ENCODE measurements around the gene SLC39A11. TPM values are rescaled to one million over a fixed set of nuclear protein-coding genes. Genes with fewer than 3 reads are reported as not detected.

The SLC39A11 gene
- total RNA-seq, 1 experiment from 2014 or later: 15.8 TPM

DNA sequence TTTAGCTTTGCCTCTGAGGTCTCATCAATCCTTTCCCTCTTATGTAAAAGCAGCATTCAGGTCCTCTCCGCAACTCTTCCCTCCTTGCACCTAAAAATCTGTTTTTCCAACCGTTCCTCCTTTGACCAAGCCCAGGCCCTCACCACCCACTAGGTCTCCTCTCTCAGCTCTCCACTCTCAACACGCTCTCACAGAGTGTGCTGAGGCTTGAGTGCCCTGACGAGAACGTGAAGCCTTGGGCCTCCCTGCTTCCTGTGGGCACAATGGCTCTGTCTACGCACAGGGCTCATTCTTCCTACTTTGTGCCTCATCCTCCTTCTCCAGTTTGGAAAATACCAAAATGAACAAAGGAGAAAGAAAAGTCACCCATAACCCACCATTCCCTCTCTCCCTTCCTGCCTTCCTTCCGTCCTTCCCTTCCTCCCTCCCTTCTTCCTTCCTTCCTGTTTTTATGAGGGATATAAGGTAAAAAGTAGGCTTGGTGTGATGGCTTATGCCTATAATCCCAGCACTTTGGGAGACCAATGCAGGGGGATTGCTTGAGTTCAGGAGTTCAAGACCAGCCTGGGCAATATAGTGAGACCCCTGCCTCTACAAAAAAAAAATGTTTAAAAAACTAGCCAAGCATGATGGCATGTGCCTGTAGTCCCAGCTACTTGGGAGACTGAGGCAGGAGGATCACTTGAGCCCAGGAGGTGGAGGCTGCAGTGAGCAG is 31.3 kb upstream of the SLC39A11 start:
- no peaks in the 10 kb centered on the region for H3K4me1 ChIP-seq (replicated peaks)
- no peaks in the 10 kb centered on the region for H3K9me3 ChIP-seq (replicated peaks)
- H3K27ac ChIP-seq: no peak overlapping the region
- DNase-seq (ENCODE audit: low read depth in 1 of 2, low spot score in 2 of 2): no peak
- no peaks in the 10 kb centered on the region for H3K36me3 ChIP-seq
- no peaks in the 10 kb centered on the region for H3K27me3 ChIP-seq (replicated peaks)
- no peak overlapping the region for H3K4me3 ChIP-seq

DNA sequence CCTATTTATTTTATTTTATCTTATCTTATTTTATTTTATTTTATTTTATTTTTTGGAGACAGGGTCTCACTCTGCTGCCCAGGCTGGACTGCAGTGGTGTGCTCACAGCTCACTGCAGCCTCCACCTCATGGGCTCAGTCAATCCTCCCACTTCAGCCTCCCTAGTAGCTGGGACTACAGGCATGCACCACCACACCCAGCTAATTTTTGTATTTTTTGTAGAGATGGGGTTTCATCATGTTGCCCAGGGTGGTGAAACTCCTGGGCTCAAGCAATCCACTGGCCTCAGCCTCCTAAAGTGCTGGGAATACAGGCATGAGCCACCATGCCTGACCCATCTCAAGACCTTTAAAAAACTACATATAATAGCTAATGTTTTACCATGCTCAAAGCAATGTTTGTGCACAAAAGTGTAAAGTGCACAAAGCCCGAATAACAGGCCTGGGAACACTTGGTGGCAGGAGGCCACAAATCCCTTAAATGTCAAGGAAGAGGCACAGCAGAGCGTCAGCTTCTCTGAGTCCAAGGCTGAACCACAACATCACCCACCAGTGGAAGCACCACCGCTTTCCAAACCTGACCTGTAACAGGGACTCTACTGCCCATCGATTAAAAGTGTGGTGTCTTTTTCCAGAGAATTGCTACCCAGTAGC is 30.6 kb upstream of the SLC39A11 start:
- no peak overlapping the region for H3K4me3 ChIP-seq
- H3K27ac ChIP-seq: no peak overlapping the region
- no peak for DNase-seq (ENCODE audit: low read depth in 1 of 2, low spot score in 2 of 2)
- H3K4me1 ChIP-seq (replicated peaks): no peaks in the 10 kb centered on the region
- no peaks in the 10 kb centered on the region for H3K36me3 ChIP-seq
- H3K27me3 ChIP-seq (replicated peaks): no peaks in the 10 kb centered on the region
- no peaks in the 10 kb centered on the region for H3K9me3 ChIP-seq (replicated peaks)

DNA sequence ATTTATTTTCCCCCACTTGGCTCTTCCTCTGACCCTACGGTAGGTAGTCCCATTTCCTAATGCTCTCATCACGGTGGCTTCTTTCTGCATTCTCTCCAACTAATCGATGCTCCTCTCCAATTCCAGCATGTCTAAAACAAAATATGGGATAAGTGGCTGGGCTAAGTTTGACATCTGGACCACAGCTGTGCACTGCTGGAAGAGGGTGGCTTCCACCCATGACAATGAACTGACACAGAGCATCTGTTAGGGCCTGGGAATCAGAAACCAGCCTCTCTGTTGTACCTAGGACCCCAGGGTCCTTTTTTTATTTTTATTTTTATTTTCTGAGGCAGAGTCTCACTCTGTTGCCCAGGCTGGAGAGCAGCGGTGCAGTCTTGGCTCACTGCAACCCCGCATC is 29.0 kb upstream of the SLC39A11 start:
- H3K4me1 ChIP-seq (replicated peaks): no peaks in the 10 kb centered on the region
- H3K4me3 ChIP-seq: no peak overlapping the region
- H3K27me3 ChIP-seq (replicated peaks): no peaks in the 10 kb centered on the region
- no peak overlapping the region for H3K27ac ChIP-seq
- H3K36me3 ChIP-seq: no peaks in the 10 kb centered on the region
- no peak for DNase-seq (ENCODE audit: low read depth in 1 of 2, low spot score in 2 of 2)
- H3K9me3 ChIP-seq (replicated peaks): no peaks in the 10 kb centered on the region

DNA sequence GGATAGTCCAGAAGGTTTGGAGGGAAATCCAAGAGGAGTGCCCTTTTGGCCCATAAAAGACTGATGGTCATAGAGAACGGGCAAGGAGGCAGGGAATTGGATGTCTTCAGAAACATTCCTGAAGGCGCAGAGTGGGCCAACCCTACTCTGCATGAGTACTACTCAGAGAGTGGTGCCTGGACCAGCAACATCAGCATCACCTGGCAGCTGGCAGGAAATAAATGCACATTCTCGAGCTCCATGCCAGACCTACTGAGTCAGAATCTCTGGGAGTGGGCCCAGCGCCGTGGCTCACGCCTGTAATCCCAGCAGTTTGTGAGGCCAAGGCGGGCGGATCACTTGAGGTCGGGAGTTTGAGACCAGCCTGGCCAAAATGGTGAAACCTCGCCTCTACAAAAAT is 27.1 kb upstream of the SLC39A11 start:
- Histone ChIP-seq H3K27ac (no peak overlapping the region), H3K36me3 (no peaks in the 10 kb centered on the region), H3K4me3 (no peak overlapping the region), H3K4me1 (replicated peaks) (no peaks in the 10 kb centered on the region), H3K27me3 (replicated peaks) (no peaks in the 10 kb centered on the region), H3K9me3 (replicated peaks) (no peaks in the 10 kb centered on the region)
- no peak for DNase-seq (ENCODE audit: low read depth in 1 of 2, low spot score in 2 of 2)

DNA sequence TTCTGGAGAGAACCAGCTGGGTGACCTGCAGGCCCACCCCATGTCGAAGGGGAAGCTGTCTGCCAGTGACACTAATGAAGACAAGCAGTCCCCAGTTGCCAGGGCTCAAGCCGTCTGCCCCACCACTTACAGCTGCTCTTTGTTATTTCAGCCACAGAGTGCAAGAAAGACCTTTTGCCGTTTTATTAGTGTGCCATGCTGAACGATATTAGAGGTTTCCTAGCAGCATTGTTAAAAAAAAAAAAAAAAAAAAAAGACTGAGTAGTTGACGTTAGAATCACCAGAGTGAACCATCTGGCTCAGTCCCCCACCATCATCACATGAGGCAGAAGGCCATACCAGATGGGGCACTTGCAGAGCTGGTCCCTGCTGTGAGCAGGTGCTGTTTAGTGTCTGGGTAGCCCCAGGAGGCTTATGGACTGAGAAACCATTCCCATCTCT is 26.5 kb upstream of the SLC39A11 start:
- no peaks in the 10 kb centered on the region for H3K4me1 ChIP-seq (replicated peaks)
- H3K27ac ChIP-seq: no peak overlapping the region
- H3K36me3 ChIP-seq: no peaks in the 10 kb centered on the region
- no peaks in the 10 kb centered on the region for H3K27me3 ChIP-seq (replicated peaks)
- no peak for DNase-seq (ENCODE audit: low read depth in 1 of 2, low spot score in 2 of 2)
- H3K4me3 ChIP-seq: no peak overlapping the region
- no peaks in the 10 kb centered on the region for H3K9me3 ChIP-seq (replicated peaks)

DNA sequence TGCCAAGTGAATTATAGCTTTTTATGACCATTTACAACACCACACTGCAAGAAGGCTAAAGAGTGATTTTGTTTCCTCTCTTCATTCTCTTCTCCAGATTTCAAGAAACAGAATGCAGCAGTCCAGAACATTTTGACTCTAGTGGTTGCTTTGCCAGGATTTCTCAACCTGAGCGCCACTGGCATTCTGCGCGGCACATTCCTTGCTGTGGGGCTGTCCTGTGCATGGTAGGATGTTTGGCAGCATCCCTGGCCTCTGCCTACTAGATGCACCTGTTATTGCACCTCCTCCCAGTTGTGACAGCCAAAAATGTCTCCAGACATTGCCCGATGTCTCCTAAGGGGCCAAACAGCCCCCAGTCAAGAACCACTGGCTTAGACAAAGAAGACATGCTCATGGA is 25.7 kb upstream of the SLC39A11 start:
- H3K36me3 ChIP-seq: no peaks in the 10 kb centered on the region
- H3K27ac ChIP-seq: no peak overlapping the region
- DNase-seq (ENCODE audit: low read depth in 1 of 2, low spot score in 2 of 2): no peak
- no peaks in the 10 kb centered on the region for H3K4me1 ChIP-seq (replicated peaks)
- no peak overlapping the region for H3K4me3 ChIP-seq
- no peaks in the 10 kb centered on the region for H3K27me3 ChIP-seq (replicated peaks)
- no peaks in the 10 kb centered on the region for H3K9me3 ChIP-seq (replicated peaks)

DNA sequence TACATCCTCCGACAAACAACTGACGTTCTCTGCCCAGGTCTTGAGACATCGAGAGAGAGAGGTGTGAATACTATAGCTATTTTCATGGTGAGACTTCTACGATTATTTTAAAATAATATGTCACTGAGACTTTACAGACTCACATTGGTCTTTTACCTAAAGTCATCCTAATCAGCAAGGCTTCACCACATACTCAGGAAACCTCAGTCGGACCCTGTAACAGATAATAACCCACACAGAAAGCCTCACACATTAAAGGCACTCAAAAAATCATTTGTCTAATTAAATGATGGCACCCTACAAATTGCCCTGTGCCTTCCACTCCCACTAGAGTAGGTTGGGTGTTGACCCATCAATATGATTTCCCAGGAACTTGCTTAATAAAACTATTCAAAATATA is 19.8 kb upstream of the SLC39A11 start:
- DNase-seq (ENCODE audit: low read depth in 1 of 2, low spot score in 2 of 2): no peak
- Histone ChIP-seq H3K4me3 (no peak overlapping the region), H3K27me3 (replicated peaks) (no peaks in the 10 kb centered on the region), H3K4me1 (replicated peaks) (no peaks in the 10 kb centered on the region), H3K36me3 (no peaks in the 10 kb centered on the region), H3K27ac (no peak overlapping the region), H3K9me3 (replicated peaks) (no peaks in the 10 kb centered on the region)

DNA sequence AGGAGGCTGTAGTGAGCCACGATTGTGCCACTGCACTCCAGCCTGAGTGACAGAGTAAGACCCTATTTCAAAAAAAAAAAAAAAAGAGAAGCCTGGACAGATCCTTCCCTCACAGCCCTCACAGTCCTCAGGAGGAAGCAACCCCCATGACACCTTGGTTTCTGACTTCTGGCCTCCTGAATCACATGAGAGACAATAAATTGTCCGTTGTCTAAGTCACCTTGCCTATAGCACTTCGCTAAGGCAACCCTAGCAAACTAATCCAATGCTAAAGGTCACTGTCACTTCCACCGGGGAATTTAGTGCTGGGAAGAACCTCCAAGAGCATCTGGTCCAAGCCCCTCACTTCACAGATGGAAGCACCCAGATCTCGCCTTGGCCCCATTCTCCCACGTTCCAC is 18.9 kb upstream of the SLC39A11 start:
- Histone ChIP-seq H3K27ac (no peak overlapping the region), H3K36me3 (no peaks in the 10 kb centered on the region), H3K27me3 (replicated peaks) (no peaks in the 10 kb centered on the region), H3K4me1 (replicated peaks) (no peaks in the 10 kb centered on the region), H3K9me3 (replicated peaks) (no peaks in the 10 kb centered on the region), H3K4me3 (no peak overlapping the region)
- no peak for DNase-seq (ENCODE audit: low read depth in 1 of 2, low spot score in 2 of 2)

DNA sequence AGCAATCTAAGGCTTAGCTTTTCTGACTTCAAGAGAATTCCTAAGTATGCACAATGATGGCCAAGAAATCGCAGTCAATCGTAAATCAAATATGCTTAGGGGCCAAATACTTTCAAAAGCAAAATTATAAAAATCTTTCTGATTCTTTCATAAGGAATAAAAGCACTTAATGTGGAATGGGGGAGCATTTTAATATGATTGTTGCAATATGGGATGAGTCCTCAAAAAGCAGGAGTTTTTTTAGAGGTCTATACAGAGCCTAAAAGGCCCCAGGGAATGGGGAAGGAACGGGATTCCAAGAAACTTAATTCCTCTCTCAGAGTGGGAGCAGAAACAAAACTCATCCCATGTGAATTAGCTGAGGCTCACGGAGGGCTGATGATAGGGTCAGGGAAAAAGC is 14.7 kb upstream of the SLC39A11 start:
- H3K9me3 ChIP-seq (replicated peaks): no peaks in the 10 kb centered on the region; the same call in 1 of the 2 replicates
- no peaks in the 10 kb centered on the region for H3K36me3 ChIP-seq
- DNase-seq (ENCODE audit: low read depth in 1 of 2, low spot score in 2 of 2): no peak
- no peak overlapping the region for H3K4me3 ChIP-seq
- H3K4me1 ChIP-seq (replicated peaks): no peaks in the 10 kb centered on the region
- no peak overlapping the region for H3K27ac ChIP-seq
- H3K27me3 ChIP-seq (replicated peaks): no peaks in the 10 kb centered on the region

DNA sequence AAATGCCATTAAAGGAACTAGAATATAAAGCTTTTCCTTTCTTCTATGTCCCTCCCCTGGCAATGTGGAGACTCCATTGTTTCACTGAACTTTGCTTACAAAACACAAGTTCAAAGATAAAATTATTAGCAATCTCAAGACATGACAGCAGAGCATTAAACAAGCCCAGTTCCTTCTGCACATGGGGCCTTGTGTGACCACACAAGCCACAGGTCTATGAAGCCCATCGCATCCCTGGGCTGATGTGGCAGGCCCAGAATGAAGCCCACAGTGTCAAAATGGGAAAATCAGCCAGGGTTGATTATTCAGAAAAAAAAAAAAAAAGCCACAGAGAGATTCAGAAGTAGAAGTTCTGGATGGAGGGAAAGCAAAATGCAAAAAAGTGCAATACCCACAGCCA is 12.9 kb upstream of the SLC39A11 start:
- Histone ChIP-seq H3K27ac (no peak overlapping the region), H3K27me3 (replicated peaks) (no peaks in the 10 kb centered on the region), H3K36me3 (no peaks in the 10 kb centered on the region), H3K4me3 (no peak overlapping the region), H3K4me1 (replicated peaks) (no peaks in the 10 kb centered on the region), H3K9me3 (replicated peaks) (no peaks in the 10 kb centered on the region; the same call in 1 of the 2 replicates)
- DNase-seq (ENCODE audit: low read depth in 1 of 2, low spot score in 2 of 2): no peak

DNA sequence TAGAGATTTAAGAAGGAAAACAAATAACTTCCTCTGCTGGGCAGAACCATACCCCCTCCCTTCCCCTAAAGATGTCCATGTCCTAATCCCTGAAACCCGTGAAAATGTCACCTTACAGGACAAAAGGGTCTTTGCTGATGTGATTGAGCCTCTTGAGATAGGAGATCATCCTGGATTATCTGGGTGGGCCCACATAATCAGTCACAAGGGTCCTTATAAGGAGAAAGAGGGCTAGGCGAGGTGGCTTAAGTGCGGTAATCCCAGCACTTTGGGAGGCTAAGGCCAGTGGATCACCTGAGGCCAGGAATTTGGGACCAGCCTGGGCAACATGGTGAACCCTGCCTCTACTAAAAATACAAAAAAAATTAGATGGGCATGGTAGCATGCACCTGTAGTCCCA is 12.0 kb upstream of the SLC39A11 start:
- Histone ChIP-seq H3K27me3 (replicated peaks) (no peaks in the 10 kb centered on the region; the same call in 1 of the 2 replicates), H3K9me3 (replicated peaks) (no peaks in the 10 kb centered on the region; the same call in 1 of the 2 replicates), H3K27ac (no peak overlapping the region), H3K4me3 (no peak overlapping the region), H3K4me1 (replicated peaks) (no peaks in the 10 kb centered on the region), H3K36me3 (no peaks in the 10 kb centered on the region)
- DNase-seq (ENCODE audit: low read depth in 1 of 2, low spot score in 2 of 2): no peak

DNA sequence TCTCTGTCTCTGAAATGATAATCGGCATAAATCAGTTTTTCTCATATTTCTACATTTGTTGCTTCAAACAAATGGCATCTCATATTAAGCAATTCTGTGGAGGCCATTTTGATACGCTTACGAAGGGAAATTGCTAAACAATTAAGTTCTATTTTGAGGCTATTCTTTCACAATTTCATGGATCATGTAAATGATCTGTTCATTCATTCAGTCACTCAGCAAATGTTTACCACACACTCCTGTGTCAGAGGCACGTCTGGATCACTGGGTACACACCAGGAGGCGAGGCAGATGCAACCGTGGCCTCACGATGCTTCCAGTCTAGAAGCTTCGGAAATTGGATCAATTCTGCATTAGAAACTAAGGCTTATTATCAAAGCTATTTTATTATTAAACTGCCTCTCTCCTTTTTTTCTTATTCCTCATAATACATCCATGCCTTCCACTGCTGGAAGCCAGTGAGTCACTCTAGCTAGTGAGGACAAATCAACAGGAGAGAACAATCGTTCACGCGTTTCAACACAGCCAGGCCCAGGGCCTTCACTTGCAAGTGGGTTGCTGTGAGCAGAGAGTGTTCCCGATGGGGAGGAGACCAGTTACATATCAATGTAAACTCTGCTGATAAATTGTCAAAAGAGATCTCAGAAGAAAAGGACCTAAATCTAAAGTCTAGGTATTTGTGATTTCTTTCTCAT is 11.3 kb upstream of the SLC39A11 start:
- H3K36me3 ChIP-seq: no peaks in the 10 kb centered on the region
- H3K9me3 ChIP-seq (replicated peaks): no peaks in the 10 kb centered on the region; the same call in 1 of the 2 replicates
- H3K27me3 ChIP-seq (replicated peaks): no peaks in the 10 kb centered on the region; the same call in 1 of the 2 replicates
- no peak overlapping the region for H3K27ac ChIP-seq
- no peaks in the 10 kb centered on the region for H3K4me1 ChIP-seq (replicated peaks)
- DNase-seq (ENCODE audit: low read depth in 1 of 2, low spot score in 2 of 2): no peak
- H3K4me3 ChIP-seq: no peak overlapping the region

DNA sequence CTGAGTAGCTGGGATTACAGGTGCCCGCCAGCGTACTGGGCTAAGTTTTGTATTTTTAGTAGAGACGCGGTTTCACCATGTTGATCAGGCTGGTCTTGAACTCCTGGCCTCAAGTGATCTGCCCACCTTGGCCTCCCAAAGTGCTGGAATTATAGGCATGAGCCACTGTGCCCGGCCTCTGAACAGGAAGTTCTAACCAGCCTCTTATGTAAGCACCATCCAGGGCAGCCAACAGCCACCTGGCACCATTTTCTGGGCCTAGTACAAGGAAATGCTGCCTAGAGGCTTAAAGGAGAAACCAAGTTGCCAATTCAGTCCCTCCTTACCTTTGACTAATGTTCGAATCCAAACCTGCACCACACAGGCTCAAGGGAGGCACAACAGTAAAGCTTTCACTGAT is 8.5 kb upstream of the SLC39A11 start:
- Histone ChIP-seq H3K27ac (no peak overlapping the region), H3K9me3 (replicated peaks) (no peaks in the 10 kb centered on the region; the same call in 1 of the 2 replicates), H3K4me3 (no peak overlapping the region), H3K27me3 (replicated peaks) (no peaks in the 10 kb centered on the region; the same call in 1 of the 2 replicates), H3K4me1 (replicated peaks) (no peaks in the 10 kb centered on the region), H3K36me3 (no peaks in the 10 kb centered on the region)
- DNase-seq (ENCODE audit: low read depth in 1 of 2, low spot score in 2 of 2): no peak

DNA sequence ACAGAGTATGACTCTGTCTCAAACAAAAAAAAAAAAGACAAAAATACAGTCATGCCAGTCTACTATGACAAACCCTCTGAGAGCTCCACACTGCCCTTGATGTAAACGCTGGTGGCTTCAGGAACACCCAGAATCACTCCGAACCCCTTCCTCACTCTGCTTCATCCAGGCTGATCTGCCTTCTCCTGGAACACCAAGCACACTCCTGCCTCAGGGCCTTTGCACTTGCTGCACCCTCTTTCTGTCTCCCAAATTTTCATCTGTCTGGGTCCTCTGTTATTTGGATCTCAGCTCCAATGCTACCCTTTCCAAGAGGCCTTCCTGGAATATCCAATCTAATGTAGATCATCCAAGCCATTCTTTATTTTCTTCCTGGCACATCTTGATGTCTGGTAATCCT is 7.9 kb upstream of the SLC39A11 start:
- Histone ChIP-seq H3K9me3 (replicated peaks) (no peaks in the 10 kb centered on the region; the same call in 1 of the 2 replicates), H3K27ac (no peak overlapping the region), H3K4me3 (no peak overlapping the region), H3K27me3 (replicated peaks) (no peaks in the 10 kb centered on the region; the same call in 1 of the 2 replicates), H3K4me1 (replicated peaks) (no peaks in the 10 kb centered on the region), H3K36me3 (no peaks in the 10 kb centered on the region)
- DNase-seq (ENCODE audit: low read depth in 1 of 2, low spot score in 2 of 2): no peak
